ENCODE data around the gene LRRC66.
A peak's percentile ranks its signal among the peaks of the same experiment; 100 is the strongest.

The LRRC66 gene

GRCh38 chr4:52012651-52013050 lies 7.5 kb downstream of the LRRC66 start:
- no peak for DNase-seq

- no peak for DNase-seq
Measured at GRCh38 chr4:52010986-52011385, 9.2 kb downstream of the LRRC66 start.

GRCh38 chr4:52006887-52007286 lies 13.3 kb downstream of the LRRC66 start:
- no peak for DNase-seq

- DNase-seq, result no peak
Measured at GRCh38 chr4:52005604-52006273, 14.4 kb downstream of the LRRC66 start.

- DNase-seq, result no peak
Measured at GRCh38 chr4:52004414-52004813, 15.7 kb downstream of the LRRC66 start.

GRCh38 chr4:52001616-52002015 lies 18.5 kb downstream of the LRRC66 start:
- DNase-seq, result no peak

- DNase-seq, result no peak
Measured at GRCh38 chr4:51999250-51999649, 20.9 kb downstream of the LRRC66 start.

- no peak for DNase-seq
Measured at GRCh38 chr4:51998837-51999236, 21.3 kb downstream of the LRRC66 start.

GRCh38 chr4:51997647-51998046 lies 22.5 kb downstream of the LRRC66 start:
- no peak for DNase-seq

- DNase-seq, result no peak
Measured at GRCh38 chr4:51995647-51996220, 24.4 kb downstream of the LRRC66 start.

GRCh38 chr4:51965862-51966261 lies 54.3 kb downstream of the LRRC66 start:
- no peak for DNase-seq

- DNase-seq, result peak; percentile 51
Measured at GRCh38 chr4:51963841-51964517, 56.2 kb downstream of the LRRC66 start.

GRCh38 chr4:51960486-51960885 lies 59.7 kb downstream of the LRRC66 start:
- no peak for DNase-seq

GRCh38 chr4:51958199-51958968 lies 61.8 kb downstream of the LRRC66 start:
- DNase-seq, result no peak
